HepG2 (cell line): ENCODE results near the gene PPCS. TPM values are rescaled to one million over a fixed set of nuclear protein-coding genes. Genes with fewer than 3 reads are reported as not detected.
A peak's percentile ranks its signal among the peaks of the same experiment; 100 is the strongest.

ENCODE experiments used
- CHD2 ChIP-seq: IDR thresholded peaks from 2 replicates; pipeline ENCODE4 v1.6.1; 2011; ENCODE audit warnings: low read depth, low read length, improper control_type of control experiment
- CREM ChIP-seq, 2 experiments: sonication (generic) in 1 of 2; formaldehyde crosslinking in 1 of 2; IDR thresholded peaks; 2 replicates each; pipeline versions ENCODE4 v1.4.0 to v1.6.1; 2016 to 2020; ENCODE audit warnings: antibody characterized with exemption in 1 of 2, mild to moderate bottlenecking in 1 of 2, missing genetic modification reagents in 1 of 2
- HMG20A ChIP-seq: IDR thresholded peaks from 2 replicates; pipeline ENCODE4 v1.6.1; 2016; ENCODE audit warnings: borderline replicate concordance
- HOXA7 ChIP-seq: sonication (generic); formaldehyde crosslinking; IDR thresholded peaks from 2 replicates; pipeline ENCODE4 v1.8.1; 2022; ENCODE audit warnings: mild to moderate bottlenecking, missing genetic modification reagents, moderate library complexity
- KDM1A ChIP-seq: IDR thresholded peaks from 2 replicates; pipeline ENCODE4 v1.6.1; 2016; ENCODE audit warnings: missing compliant biosample characterization
- MAFF ChIP-seq: IDR thresholded peaks from 2 replicates; pipeline ENCODE4 v1.6.1; 2011; ENCODE audit warnings: low read depth, low read length, improper control_type of control experiment
- NR1H2 ChIP-seq: sonication (generic); formaldehyde crosslinking; IDR thresholded peaks from 2 replicates; pipeline ENCODE4 v1.8.1; 2022; ENCODE audit warnings: low read depth, missing genetic modification reagents, borderline replicate concordance
- RFX3 ChIP-seq: IDR thresholded peaks from 2 replicates; pipeline ENCODE4 v1.6.1; 2016; ENCODE audit warnings: missing biosample characterization, missing genetic modification reagents
- SETDB1 ChIP-seq: sonication (generic); formaldehyde crosslinking; IDR thresholded peaks from 2 replicates; pipeline ENCODE4 v1.5.1; 2020; ENCODE audit warnings: missing genetic modification reagents, mild to moderate bottlenecking, borderline replicate concordance
- U2AF1 ChIP-seq: fragments of 200-400 bp; formaldehyde crosslinking; optimal IDR thresholded peaks from 2 replicates; pipeline ENCODE3; 2017; ENCODE audit warnings: mild to moderate bottlenecking, low read depth, low read length
- XRCC5 ChIP-seq: fragments of 200-400 bp; formaldehyde crosslinking; optimal IDR thresholded peaks from 2 replicates; pipeline ENCODE3; 2017; ENCODE audit warnings: mild to moderate bottlenecking, low read length
- ZNF180 ChIP-seq: sonication (generic); formaldehyde crosslinking; IDR thresholded peaks from 2 replicates; pipeline ENCODE4 v1.4.0; 2020; ENCODE audit warnings: low read depth, missing genetic modification reagents, borderline replicate concordance
- ZNF446 ChIP-seq: sonication (generic); formaldehyde crosslinking; IDR thresholded peaks from 2 replicates; pipeline ENCODE4 v1.5.0; 2020; ENCODE audit warnings: mild to moderate bottlenecking, missing genetic modification reagents
- ZNF709 ChIP-seq: sonication (generic); formaldehyde crosslinking; IDR thresholded peaks from 2 replicates; pipeline ENCODE4 v1.5.0; 2020; ENCODE audit warnings: mild to moderate bottlenecking, missing genetic modification reagents
- ZNF879 ChIP-seq: sonication (generic); formaldehyde crosslinking; IDR thresholded peaks from 2 replicates; pipeline ENCODE4 v1.8.1; 2023; ENCODE audit warnings: missing genetic modification reagents
- polyA plus RNA-seq, 8 experiments: library from polyadenylated mRNA; depleted of rRNA in 3 of 8; stranded (reverse) in 7 of 8; unstranded in 1 of 8; fragments of >200 nt; fragmentation: Illumina TruSeq in 4 of 8; extraction: Trizol in 4 of 8; gene quantifications; 2 replicates each; pipeline versions ENCODE4 v1.2.1 to v1.2.3, GENCODE V29; 2011 to 2016; ENCODE audit warnings: low read depth in 4 of 8, missing spikeins in 1 of 8, mixed read lengths in 1 of 8; ENCODE audit not compliant: insufficient read depth in 1 of 8
- total RNA-seq, 5 experiments: library from RNA; depleted of rRNA; stranded (reverse); fragments of >200 nt; fragmentation: Illumina TruSeq; extraction: Trizol; gene quantifications; 2 replicates each; pipeline ENCODE4 v1.2.3, GENCODE V29; 2016; ENCODE audit warnings: low read depth in 1 of 5
- TF ChIP-seq, protein P1 (sequence below): IDR thresholded peaks from 2 replicates; pipeline ENCODE4 v1.6.1; 2016; ENCODE audit warnings: mild to moderate bottlenecking
- TF ChIP-seq, protein P2 (sequence below): sonication (generic); formaldehyde crosslinking; IDR thresholded peaks from 2 replicates; pipeline ENCODE4 v1.5.1; 2020; ENCODE audit warnings: mild to moderate bottlenecking, missing genetic modification reagents, moderate library complexity
- TF ChIP-seq, protein P3 (sequence below): sonication (generic); formaldehyde crosslinking; IDR thresholded peaks from 2 replicates; pipeline ENCODE4 v1.4.0; 2020; ENCODE audit warnings: missing genetic modification reagents
- TF ChIP-seq, protein P4 (sequence below): sonication (generic); formaldehyde crosslinking; IDR thresholded peaks from 2 replicates; pipeline ENCODE4 v1.4.0; 2020; ENCODE audit warnings: mild to moderate bottlenecking, missing genetic modification reagents
- TF ChIP-seq, protein P5 (sequence below): IDR thresholded peaks from 2 replicates; pipeline ENCODE4 v1.6.1; 2016; ENCODE audit warnings: missing compliant biosample characterization, missing genetic modification reagents, borderline replicate concordance
- TF ChIP-seq, protein P6 (sequence below): sonication (generic); formaldehyde crosslinking; IDR thresholded peaks from 2 replicates; pipeline ENCODE4 v1.4.0; 2020; ENCODE audit warnings: missing genetic modification reagents, low read depth, mild to moderate bottlenecking, borderline replicate concordance

Gene PPCS
- total and polyA plus RNA-seq, 2 of the 13 experiments (the other 11 are each of a cell fraction or from before 2014, with no cell fraction given), result 13.4 to 38.9 TPM

DNA sequence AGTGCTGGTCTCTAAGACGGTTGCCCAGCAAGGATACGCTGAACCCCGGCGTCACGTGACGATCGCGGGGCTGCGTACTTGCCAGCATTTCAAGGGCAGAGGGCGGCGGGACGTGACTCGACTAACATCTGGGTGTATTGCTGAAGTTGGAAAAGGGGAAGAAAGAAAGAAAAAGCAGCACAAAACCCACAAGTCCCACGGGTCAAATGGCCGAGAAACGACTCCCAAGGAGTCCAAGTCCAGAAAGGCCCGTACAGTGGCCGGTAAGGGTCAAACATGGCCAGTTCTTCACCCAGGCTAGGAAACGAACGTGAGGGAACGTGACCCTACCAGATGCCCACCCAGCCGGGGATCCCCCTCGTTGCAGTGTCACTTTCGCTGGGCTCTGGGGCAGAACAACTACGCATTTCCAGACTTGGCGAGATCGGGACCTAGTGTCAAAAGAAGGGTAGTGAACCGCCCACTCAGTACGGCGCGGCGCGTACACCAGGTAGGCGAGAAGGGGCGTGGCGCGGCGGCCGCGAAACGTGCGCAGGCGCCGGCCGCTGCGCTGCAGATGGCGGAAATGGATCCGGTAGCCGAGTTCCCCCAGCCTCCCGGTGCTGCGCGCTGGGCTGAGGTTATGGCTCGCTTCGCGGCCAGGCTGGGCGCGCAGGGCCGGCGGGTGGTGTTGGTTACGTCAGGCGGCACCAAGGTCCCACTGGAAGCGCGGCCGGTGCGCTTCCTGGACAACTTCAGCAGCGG is at the start of gene PPCS, which contains the start of gene ZMYND12 (continued):
- TF ChIP-seq CREM (IDR thresholded peaks at IDR 0.05) (peak; percentile 58; the same call in 1 of the 2 replicates), CREM (CRISPR knock-in tag; IDR thresholded peaks at IDR 0.05) (no peak), SETDB1 (no peak), MAFF (no peak), CHD2 (no peak), ZNF879 (CRISPR knock-in tag) (0 out of 2 replicates have a peak, but pooled peaks have one; percentile 3), KDM1A (no peak), HOXA7 (CRISPR knock-in tag) (no peak), U2AF1 (no peak), ZNF180 (no peak), XRCC5 (no peak), ZNF446 (CRISPR knock-in tag) (peak; percentile 90), HMG20A (CRISPR knock-in tag) (no peak; the same call in 1 of the 2 replicates), RFX3 (CRISPR knock-in tag) (no peak), ZNF709 (CRISPR knock-in tag) (peak; percentile 72), NR1H2 (CRISPR knock-in tag) (0 out of 2 replicates have a peak, but pooled peaks have one; percentile 20)
- TF ChIP-seq, protein P1, sequence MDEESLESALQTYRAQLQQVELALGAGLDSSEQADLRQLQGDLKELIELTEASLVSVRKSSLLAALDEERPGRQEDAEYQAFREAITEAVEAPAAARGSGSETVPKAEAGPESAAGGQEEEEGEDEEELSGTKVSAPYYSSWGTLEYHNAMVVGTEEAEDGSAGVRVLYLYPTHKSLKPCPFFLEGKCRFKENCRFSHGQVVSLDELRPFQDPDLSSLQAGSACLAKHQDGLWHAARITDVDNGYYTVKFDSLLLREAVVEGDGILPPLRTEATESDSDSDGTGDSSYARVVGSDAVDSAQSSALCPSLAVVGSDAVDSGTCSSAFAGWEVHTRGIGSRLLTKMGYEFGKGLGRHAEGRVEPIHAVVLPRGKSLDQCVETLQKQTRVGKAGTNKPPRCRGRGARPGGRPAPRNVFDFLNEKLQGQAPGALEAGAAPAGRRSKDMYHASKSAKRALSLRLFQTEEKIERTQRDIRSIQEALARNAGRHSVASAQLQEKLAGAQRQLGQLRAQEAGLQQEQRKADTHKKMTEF (CRISPR knock-in tag), result no peak; the same call in 1 of the 2 replicates
- TF ChIP-seq, protein P2, sequence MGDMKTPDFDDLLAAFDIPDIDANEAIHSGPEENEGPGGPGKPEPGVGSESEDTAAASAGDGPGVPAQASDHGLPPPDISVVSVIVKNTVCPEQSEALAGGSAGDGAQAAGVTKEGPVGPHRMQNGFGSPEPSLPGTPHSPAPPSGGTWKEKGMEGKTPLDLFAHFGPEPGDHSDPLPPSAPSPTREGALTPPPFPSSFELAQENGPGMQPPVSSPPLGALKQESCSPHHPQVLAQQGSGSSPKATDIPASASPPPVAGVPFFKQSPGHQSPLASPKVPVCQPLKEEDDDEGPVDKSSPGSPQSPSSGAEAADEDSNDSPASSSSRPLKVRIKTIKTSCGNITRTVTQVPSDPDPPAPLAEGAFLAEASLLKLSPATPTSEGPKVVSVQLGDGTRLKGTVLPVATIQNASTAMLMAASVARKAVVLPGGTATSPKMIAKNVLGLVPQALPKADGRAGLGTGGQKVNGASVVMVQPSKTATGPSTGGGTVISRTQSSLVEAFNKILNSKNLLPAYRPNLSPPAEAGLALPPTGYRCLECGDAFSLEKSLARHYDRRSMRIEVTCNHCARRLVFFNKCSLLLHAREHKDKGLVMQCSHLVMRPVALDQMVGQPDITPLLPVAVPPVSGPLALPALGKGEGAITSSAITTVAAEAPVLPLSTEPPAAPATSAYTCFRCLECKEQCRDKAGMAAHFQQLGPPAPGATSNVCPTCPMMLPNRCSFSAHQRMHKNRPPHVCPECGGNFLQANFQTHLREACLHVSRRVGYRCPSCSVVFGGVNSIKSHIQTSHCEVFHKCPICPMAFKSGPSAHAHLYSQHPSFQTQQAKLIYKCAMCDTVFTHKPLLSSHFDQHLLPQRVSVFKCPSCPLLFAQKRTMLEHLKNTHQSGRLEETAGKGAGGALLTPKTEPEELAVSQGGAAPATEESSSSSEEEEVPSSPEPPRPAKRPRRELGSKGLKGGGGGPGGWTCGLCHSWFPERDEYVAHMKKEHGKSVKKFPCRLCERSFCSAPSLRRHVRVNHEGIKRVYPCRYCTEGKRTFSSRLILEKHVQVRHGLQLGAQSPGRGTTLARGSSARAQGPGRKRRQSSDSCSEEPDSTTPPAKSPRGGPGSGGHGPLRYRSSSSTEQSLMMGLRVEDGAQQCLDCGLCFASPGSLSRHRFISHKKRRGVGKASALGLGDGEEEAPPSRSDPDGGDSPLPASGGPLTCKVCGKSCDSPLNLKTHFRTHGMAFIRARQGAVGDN (CRISPR knock-in tag), result peak; percentile 91
- TF ChIP-seq, protein P3, sequence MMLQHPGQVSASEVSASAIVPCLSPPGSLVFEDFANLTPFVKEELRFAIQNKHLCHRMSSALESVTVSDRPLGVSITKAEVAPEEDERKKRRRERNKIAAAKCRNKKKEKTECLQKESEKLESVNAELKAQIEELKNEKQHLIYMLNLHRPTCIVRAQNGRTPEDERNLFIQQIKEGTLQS (CRISPR knock-in tag), result 0 out of 2 replicates have a peak, but pooled peaks have one; percentile 38
- TF ChIP-seq, protein P4, sequence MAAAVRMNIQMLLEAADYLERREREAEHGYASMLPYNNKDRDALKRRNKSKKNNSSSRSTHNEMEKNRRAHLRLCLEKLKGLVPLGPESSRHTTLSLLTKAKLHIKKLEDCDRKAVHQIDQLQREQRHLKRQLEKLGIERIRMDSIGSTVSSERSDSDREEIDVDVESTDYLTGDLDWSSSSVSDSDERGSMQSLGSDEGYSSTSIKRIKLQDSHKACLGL, result peak; percentile 85; the same call in 1 of the 2 replicates
- TF ChIP-seq, protein P5, sequence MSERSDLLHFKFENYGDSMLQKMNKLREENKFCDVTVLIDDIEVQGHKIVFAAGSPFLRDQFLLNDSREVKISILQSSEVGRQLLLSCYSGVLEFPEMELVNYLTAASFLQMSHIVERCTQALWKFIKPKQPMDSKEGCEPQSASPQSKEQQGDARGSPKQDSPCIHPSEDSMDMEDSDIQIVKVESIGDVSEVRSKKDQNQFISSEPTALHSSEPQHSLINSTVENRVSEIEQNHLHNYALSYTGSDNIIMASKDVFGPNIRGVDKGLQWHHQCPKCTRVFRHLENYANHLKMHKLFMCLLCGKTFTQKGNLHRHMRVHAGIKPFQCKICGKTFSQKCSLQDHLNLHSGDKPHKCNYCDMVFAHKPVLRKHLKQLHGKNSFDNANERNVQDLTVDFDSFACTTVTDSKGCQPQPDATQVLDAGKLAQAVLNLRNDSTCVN (CRISPR knock-in tag), result peak; percentile 41; the same call in 1 of the 2 replicates
- TF ChIP-seq, protein P6, sequence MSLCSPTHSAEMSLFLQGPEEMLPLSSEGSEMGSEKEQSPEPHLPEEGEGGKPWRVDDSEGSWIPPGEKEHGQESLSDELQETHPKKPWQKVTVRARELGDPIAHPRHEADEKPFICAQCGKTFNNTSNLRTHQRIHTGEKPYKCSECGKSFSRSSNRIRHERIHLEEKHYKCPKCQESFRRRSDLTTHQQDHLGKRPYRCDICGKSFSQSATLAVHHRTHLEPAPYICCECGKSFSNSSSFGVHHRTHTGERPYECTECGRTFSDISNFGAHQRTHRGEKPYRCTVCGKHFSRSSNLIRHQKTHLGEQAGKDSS (CRISPR knock-in tag), result peak; percentile 78
